IMR-90 (cell line): ENCODE data around the gene ZBTB40. TPM values are rescaled to one million over a fixed set of nuclear protein-coding genes. Genes with fewer than 3 reads are reported as not detected.

Experiments used
- ATAC-seq: fragments of 200-7000 bp; cut with Tn5 transposase; 2 replicates; pipeline ENCODE4 v1.9.1; 2020; ENCODE audit warnings: low read depth, mild to moderate bottlenecking, moderate library complexity
- BruUV-seq: library from RNA; stranded (reverse); fragments of 400-500 nt; replicated peaks from 2 replicates; lab custom pipeline; 2021; lab: Mats Ljungman, UMichigan
- CTCF ChIA-PET: fragments of 300-600 bp; formaldehyde crosslinking; extraction: SDS; loops from one replicate; lab custom pipeline; 2021; ENCODE audit warnings: antibody characterized with exemption; lab: Yijun Ruan, JAX
- POLR2A ChIA-PET: fragments of 300-600 bp; sonication (Branson Sonifier 250); formaldehyde crosslinking; loops from one replicate; lab custom pipeline; 2022; ENCODE audit warnings: antibody characterized with exemption; ENCODE audit not compliant: unreplicated experiment; lab: Charles Lee
- DNase-seq: peaks from one replicate; pipeline ENCODE4 v3.0.0; 2013
- H2AFZ ChIP-seq: replicated peaks from 2 replicates; pipeline ENCODE3; 2013; ENCODE audit warnings: low read length, mild to moderate bottlenecking; ENCODE audit not compliant: poor library complexity
- H2AK5ac ChIP-seq: 2 replicates; pipeline ENCODE4 v1.6.1; 2013; ENCODE audit warnings: low read depth, low read length, inconsistent platforms
- H2AK9ac ChIP-seq: replicated peaks from 2 replicates; pipeline ENCODE3; 2013; ENCODE audit warnings: mild to moderate bottlenecking, low read depth, low read length, moderate library complexity; ENCODE audit not compliant: poor library complexity
- H2BK120ac ChIP-seq: 2 replicates; pipeline ENCODE4 v1.6.1; 2013; ENCODE audit warnings: low read depth, low read length, inconsistent platforms
- H2BK15ac ChIP-seq: 3 replicates; pipeline ENCODE4 v1.6.1; 2013; ENCODE audit warnings: low read depth, low read length, inconsistent platforms
- H2BK20ac ChIP-seq: 2 replicates; pipeline ENCODE4 v1.6.1; 2013; ENCODE audit warnings: low read depth, mild to moderate bottlenecking, inconsistent platforms, low read length, moderate library complexity
- H2BK5ac ChIP-seq: 2 replicates; pipeline ENCODE4 v1.6.1; 2013; ENCODE audit warnings: mild to moderate bottlenecking, low read depth, low read length, inconsistent platforms; ENCODE audit not compliant: poor library complexity, severe bottlenecking
- H3K14ac ChIP-seq: replicated peaks from 2 replicates; pipeline ENCODE4 v1.6.1; 2013; ENCODE audit warnings: low read depth, low read length, inconsistent platforms
- H3K18ac ChIP-seq: 2 replicates; pipeline ENCODE4 v1.6.1; 2013; ENCODE audit warnings: low read depth, low read length, control low read depth
- H3K23ac ChIP-seq: 2 replicates; pipeline ENCODE4 v1.6.1; 2013; ENCODE audit warnings: low read depth, low read length, inconsistent platforms
- H3K27ac ChIP-seq: 2 replicates; pipeline ENCODE4 v1.5.1; 2013; ENCODE audit warnings: mild to moderate bottlenecking, control low read depth, low read length; ENCODE audit not compliant: insufficient read depth
- H3K27me3 ChIP-seq: 2 replicates; pipeline ENCODE4 v1.6.1; 2013; ENCODE audit warnings: low read length; ENCODE audit not compliant: control insufficient read depth, insufficient read depth
- H3K36me3 ChIP-seq: 2 replicates; pipeline ENCODE4 v1.6.1; 2013; ENCODE audit warnings: low read length, mixed read lengths; ENCODE audit not compliant: control insufficient read depth, insufficient read depth
- H3K4ac ChIP-seq: 2 replicates; pipeline ENCODE4 v1.6.1; 2013; ENCODE audit warnings: low read depth, low read length, inconsistent platforms
- H3K4me1 ChIP-seq: 2 replicates; pipeline ENCODE4 v1.6.1; 2013; ENCODE audit warnings: low read length, mixed read lengths; ENCODE audit not compliant: control insufficient read depth, insufficient read depth
- H3K4me2 ChIP-seq: 2 replicates; pipeline ENCODE4 v1.6.1; 2013; ENCODE audit warnings: low read depth, mild to moderate bottlenecking, control low read depth, low read length, moderate library complexity
- H3K4me3 ChIP-seq: 2 replicates; pipeline ENCODE4 v1.5.1; 2013; ENCODE audit warnings: low read depth, mild to moderate bottlenecking, control low read depth, low read length, moderate library complexity; ENCODE audit not compliant: insufficient read depth
- H3K56ac ChIP-seq: 2 replicates; pipeline ENCODE4 v1.6.1; 2013; ENCODE audit warnings: low read length, inconsistent platforms; ENCODE audit not compliant: insufficient read depth; ENCODE audit errors: extremely low read depth
- H3K79me1 ChIP-seq, 2 experiments: 2 replicates each; pipeline ENCODE4 v1.6.1; 2013; ENCODE audit warnings: low read length in 2 of 2, inconsistent platforms in 1 of 2, low read depth in 1 of 2
- H3K9ac ChIP-seq: 2 replicates; pipeline ENCODE4 v1.6.1; 2013; ENCODE audit warnings: low read depth, low read length, control low read depth
- H3K9me1 ChIP-seq: 2 replicates; pipeline ENCODE4 v1.6.1; 2013; ENCODE audit warnings: low read length, inconsistent platforms; ENCODE audit not compliant: insufficient read depth
- H3K9me3 ChIP-seq: 2 replicates; pipeline ENCODE4 v1.6.1; 2013; ENCODE audit warnings: low read length; ENCODE audit not compliant: control insufficient read depth, insufficient read depth
- H4K20me1 ChIP-seq: 2 replicates; pipeline ENCODE4 v1.6.1; 2013; ENCODE audit warnings: low read length, inconsistent platforms; ENCODE audit not compliant: insufficient read depth
- H4K5ac ChIP-seq: 2 replicates; pipeline ENCODE4 v1.6.1; 2013; ENCODE audit warnings: mild to moderate bottlenecking, low read depth, low read length, control low read depth
- H4K8ac ChIP-seq, 2 experiments: 2 replicates each; pipeline ENCODE4 v1.6.1; 2013; ENCODE audit warnings: low read depth in 2 of 2, low read length in 2 of 2, control low read depth in 1 of 2, inconsistent platforms in 1 of 2
- H4K91ac ChIP-seq: 2 replicates; pipeline ENCODE4 v1.6.1; 2013; ENCODE audit warnings: low read depth, low read length, inconsistent platforms; ENCODE audit not compliant: insufficient read depth
- BHLHE40 ChIP-seq: fragments of 150-350 bp; IDR thresholded peaks from 2 replicates; pipeline ENCODE4 v1.6.1; 2016; ENCODE audit warnings: mild to moderate bottlenecking, low read depth, low read length
- CEBPB ChIP-seq: IDR thresholded peaks from 2 replicates; pipeline ENCODE4 v1.6.1; 2012; ENCODE audit warnings: low read depth, low read length, improper control_type of control experiment
- CHD1 ChIP-seq: IDR thresholded peaks from 2 replicates; pipeline ENCODE4 v1.6.1; 2012; ENCODE audit warnings: low read depth, low read length, improper control_type of control experiment
- CTCF ChIP-seq: conservative IDR thresholded peaks from 2 replicates; pipeline ENCODE4 v1.5.1; 2012; ENCODE audit warnings: mild to moderate bottlenecking, low read depth, low read length, improper control_type of control experiment
- ELK1 ChIP-seq: fragments of 150-350 bp; IDR thresholded peaks from 2 replicates; pipeline ENCODE4 v1.6.1; 2016; ENCODE audit warnings: low read depth, mild to moderate bottlenecking, low read length, moderate library complexity, borderline replicate concordance
- FOS ChIP-seq: fragments of 150-350 bp; IDR thresholded peaks from 2 replicates; pipeline ENCODE4 v1.6.1; 2016; ENCODE audit warnings: low read depth, low read length
- MAFK ChIP-seq: IDR thresholded peaks from 2 replicates; pipeline ENCODE4 v1.6.1; 2012; ENCODE audit warnings: low read depth, low read length, improper control_type of control experiment
- MAZ ChIP-seq: IDR thresholded peaks from 2 replicates; pipeline ENCODE4 v1.6.1; 2012; ENCODE audit warnings: low read depth, mild to moderate bottlenecking, low read length, improper control_type of control experiment, moderate library complexity, borderline replicate concordance
- MXI1 ChIP-seq: IDR thresholded peaks from 2 replicates; pipeline ENCODE4 v1.6.1; 2012; ENCODE audit warnings: low read depth, mild to moderate bottlenecking, low read length, moderate library complexity, borderline replicate concordance
- NFE2L2 ChIP-seq: fragments of 150-350 bp; IDR thresholded peaks from 2 replicates; pipeline ENCODE4 v1.6.1; 2016; ENCODE audit warnings: low read depth, mild to moderate bottlenecking, low read length
- POLR2A ChIP-seq: IDR thresholded peaks from 2 replicates; pipeline ENCODE4 v1.6.1; 2012; ENCODE audit warnings: mild to moderate bottlenecking, low read depth, low read length
- RAD21 ChIP-seq: IDR thresholded peaks from 2 replicates; pipeline ENCODE4 v1.6.1; 2012; ENCODE audit warnings: low read length, improper control_type of control experiment
- RCOR1 ChIP-seq: IDR thresholded peaks from 2 replicates; pipeline ENCODE4 v1.6.1; 2012; ENCODE audit warnings: mild to moderate bottlenecking, low read length, improper control_type of control experiment; ENCODE audit not compliant: insufficient replicate concordance
- RFX5 ChIP-seq: IDR thresholded peaks from 2 replicates; pipeline ENCODE4 v1.8.0; 2012; ENCODE audit warnings: low read depth, mild to moderate bottlenecking, low read length, moderate library complexity
- SMC3 ChIP-seq: fragments of 150-350 bp; IDR thresholded peaks from 2 replicates; pipeline ENCODE4 v1.6.1; 2016; ENCODE audit warnings: low read depth, mild to moderate bottlenecking, antibody characterized with exemption, low read length, moderate library complexity
- USF2 ChIP-seq: fragments of 150-350 bp; IDR thresholded peaks from 2 replicates; pipeline ENCODE4 v1.6.1; 2017; ENCODE audit warnings: mild to moderate bottlenecking, antibody characterized with exemption, low read length, low read depth
- WGBS, 2 experiments: methylation state at CpG; one replicate each; pipeline versions ENCODE4 v1.1.5 to v1.1.7; 2013; ENCODE audit warnings: missing lambda C conversion rate in 2 of 2; ENCODE audit not compliant: insufficient read length in 1 of 2; ENCODE audit errors: extremely low coverage in 2 of 2; 5-methylcytosine and 5-hydroxymethylcytosine counted together
- dilution Hi-C: fragments of 300-500 bp; cut with HindIII; formaldehyde crosslinking; loops from one replicate; pipeline ENCODE4 v1.14.3; 2018; ENCODE audit warnings: low sequenced_read_pairs; ENCODE audit not compliant: unreplicated experiment
- in situ Hi-C: fragments of 300-500 bp; cut with MboI; formaldehyde crosslinking; loops from 3 replicates; pipeline ENCODE4 v1.14.3; 2019; ENCODE audit warnings: low sequenced_read_pairs, inconsistent platforms, mixed read lengths
- intact Hi-C: fragments of 100-400 bp; cut with micrococcal nuclease; formaldehyde crosslinking; loops from 2 replicates; pipeline ENCODE4 v1.10.0; 2022
- polyA plus RNA-seq, 3 experiments: library from polyadenylated mRNA; depleted of rRNA; stranded (reverse); fragments of >200 nt; gene quantifications; 2 replicates each; pipeline ENCODE4 v1.2.3, GENCODE V29; 2012; ENCODE audit warnings: low replicate concordance in 1 of 3
- total RNA-seq: library from RNA; depleted of rRNA; stranded (reverse); fragments of >200 nt; gene quantifications from 2 replicates; pipeline ENCODE4 v1.2.3, GENCODE V29; 2012

The ZBTB40 gene
- total and polyA plus RNA-seq, 2 of the 4 experiments (the other 2 are of a cell fraction): 6.0 to 9.7 TPM

DNA sequence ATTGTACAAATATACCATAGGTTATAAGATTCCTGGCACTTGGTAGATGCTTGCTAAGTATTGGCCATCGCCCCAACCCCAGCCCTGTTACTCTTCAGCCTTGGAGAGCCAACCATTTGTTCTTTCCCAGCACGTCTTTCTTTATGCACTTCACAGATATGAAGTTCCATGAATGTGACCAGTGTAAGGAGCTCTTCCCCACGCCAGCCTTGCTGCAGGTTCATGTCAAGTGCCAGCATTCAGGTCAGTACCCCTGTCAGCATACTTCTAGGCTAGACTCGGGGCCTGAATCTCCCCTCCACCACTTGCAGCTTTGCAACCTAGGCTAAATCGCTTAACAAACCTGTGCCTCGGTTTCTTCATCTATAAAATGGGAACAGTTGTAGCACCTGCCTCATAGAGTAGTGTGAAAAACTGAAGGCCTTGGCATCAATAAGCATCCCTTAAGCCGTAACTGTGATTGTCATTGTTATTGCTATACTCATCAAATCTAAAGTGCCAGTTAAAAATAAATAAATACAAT, 70.6 kb downstream of the ZBTB40 start:
- H3K4me1 ChIP-seq: no peaks in the 10 kb centered on the region

More for the DNA sequence above, 70.6 kb downstream of the ZBTB40 start:
- dilution Hi-C loops: no loop called here
- Histone ChIP-seq H3K9me3 (no peaks in the 10 kb centered on the region), H3K79me1 (no peaks in the 10 kb centered on the region), H3K9ac (no peak overlapping the region), H3K36me3 (peaks cover 54% of the 10 kb centered on the region), H2AK9ac (no peak overlapping the region), H3K4me3 (no peak overlapping the region), H3K4ac (no peak overlapping the region), H2BK120ac (no peak overlapping the region), H4K5ac (no peak overlapping the region), H4K8ac (no peak overlapping the region), H2BK5ac (no peak overlapping the region), H4K91ac (no peak overlapping the region), H3K27me3 (no peaks in the 10 kb centered on the region), H3K56ac (no peak overlapping the region), H2BK15ac (no peak overlapping the region), H3K9me1 (0 out of 2 replicates have a peak, but pooled peaks cover under 1% of the 10 kb centered on the region), H4K20me1 (no peaks in the 10 kb centered on the region), H2BK20ac (no peak overlapping the region), H3K23ac (no peak overlapping the region), H3K18ac (no peak overlapping the region), H2AK5ac (no peak overlapping the region), H2AFZ (no peak overlapping the region), H3K14ac (no peak overlapping the region), H3K4me2 (no peak overlapping the region), H3K27ac (no peak overlapping the region)
- DNase-seq (no peak), ATAC-seq (no peak)
- in situ Hi-C loops: no loop called here
- intact Hi-C loops: no loop called here
- BruUV-seq: no TSS peak
- WGBS, 2 experiments: 92% methylated on average over 3 of the region's 7 CpGs; no CpG with 5 or more reads in 1 of the 2 experiments
- CTCF ChIA-PET: no interaction called here
- POLR2A ChIA-PET: no interaction called here
- TF ChIP-seq NFE2L2: no peak
- TF ChIP-seq POLR2A: no peak
- no peak for TF ChIP-seq USF2
- TF ChIP-seq RFX5: no peak
- TF ChIP-seq FOS: no peak
- TF ChIP-seq RCOR1: no peak
- no peak for TF ChIP-seq ELK1
- TF ChIP-seq MAFK: no peak
- TF ChIP-seq CTCF: no peak
- TF ChIP-seq MXI1: no peak
- TF ChIP-seq SMC3: no peak
- no peak for TF ChIP-seq MAZ
- TF ChIP-seq RAD21: no peak
- no peak for TF ChIP-seq CEBPB
- TF ChIP-seq CHD1: no peak
- no peak for TF ChIP-seq BHLHE40
